HepG2 (cell line): ENCODE results near the gene TAMALIN. TPM values are rescaled to one million over a fixed set of nuclear protein-coding genes. Genes with fewer than 3 reads are reported as not detected.

Source experiments
- ATAC-seq: fragments of 200-7000 bp; cut with Tn5 transposase; 3 replicates; pipeline ENCODE4 v1.9.1; 2020; ENCODE audit warnings: mild to moderate bottlenecking, moderate library complexity
- BruUV-seq: library from RNA; stranded (reverse); fragments of 400-500 nt; replicated peaks from 2 replicates; lab custom pipeline; 2021; lab: Mats Ljungman, UMichigan
- CTCF ChIA-PET: fragments of 300-600 bp; formaldehyde crosslinking; extraction: SDS; loops from one replicate; lab custom pipeline; 2021; ENCODE audit warnings: low total read pairs, inconsistent platforms, low intra/inter-chr PET ratio; lab: Yijun Ruan, JAX
- POLR2A ChIA-PET: fragments of 350-600 bp; sonication (Branson Sonifier 250); formaldehyde crosslinking; loops from one replicate; lab custom pipeline; 2020; ENCODE audit warnings: antibody characterized with exemption, inconsistent platforms; lab: Yijun Ruan, JAX
- DNase-seq: peaks from one replicate; pipeline ENCODE4 v3.0.0-alpha.2; 2015; ENCODE audit warnings: low spot score
- FAIRE-seq: peaks from 3 replicates; lab custom pipeline; 2011; peaks lifted over from hg19 to GRCh38; lab: Jason Lieb, UNC
- H2AFZ ChIP-seq: one replicate; pipeline ENCODE4 v1.6.1; 2011; ENCODE audit warnings: low read length, inconsistent platforms
- H3K27ac ChIP-seq: fragments of 300-600 bp; 3 replicates; pipeline ENCODE4 v1.8.0; 2011; ENCODE audit warnings: mixed run types, mild to moderate bottlenecking, mixed read lengths, low read length, inconsistent platforms; ENCODE audit not compliant: insufficient read depth; ENCODE audit errors: extremely low read length
- H3K27me3 ChIP-seq, 2 experiments: fragments of 200-600 bp in 1 of 2; 2 replicates in 1 of 2; 3 replicates in 1 of 2; pipeline versions ENCODE4 v1.6.0 to v1.8.0; 2011; ENCODE audit warnings: low read length in 2 of 2, mild to moderate bottlenecking in 2 of 2, moderate library complexity in 2 of 2, inconsistent platforms in 1 of 2; ENCODE audit not compliant: insufficient read depth in 2 of 2, control insufficient read depth in 1 of 2
- H3K36me3 ChIP-seq, 2 experiments: fragments of 200-600 bp in 1 of 2; replicated peaks in 1 of 2; 2 replicates in 1 of 2; 3 replicates in 1 of 2; pipeline versions ENCODE4 v1.5.1 to v1.8.0; 2011; ENCODE audit warnings: low read length in 2 of 2, inconsistent platforms in 1 of 2; ENCODE audit not compliant: insufficient read depth in 2 of 2, control insufficient read depth in 1 of 2
- H3K4me1 ChIP-seq: 2 replicates; pipeline ENCODE4 v1.5.1; 2012; ENCODE audit warnings: low read length, inconsistent platforms; ENCODE audit not compliant: insufficient read depth
- H3K4me2 ChIP-seq: 2 replicates; pipeline ENCODE4 v1.6.0; 2011; ENCODE audit warnings: low read depth, low read length, inconsistent platforms
- H3K4me3 ChIP-seq, 3 experiments: fragments of 200-600 bp in 1 of 3; sonication (generic), shearing (Covaris generic) in 1 of 3; replicated peaks in 1 of 3; 2 replicates each; pipeline ENCODE4 v1.5.1; 2011 to 2016; ENCODE audit warnings: low read length in 3 of 3, inconsistent platforms in 2 of 3, low read depth in 2 of 3, mild to moderate bottlenecking in 2 of 3, control low read depth in 1 of 3, mixed read lengths in 1 of 3; ENCODE audit not compliant: insufficient read depth in 1 of 3
- H3K79me2 ChIP-seq: one replicate; pipeline ENCODE4 v1.6.1; 2011; ENCODE audit warnings: low read length, inconsistent platforms; ENCODE audit not compliant: insufficient read depth
- H3K9ac ChIP-seq: 2 replicates; pipeline ENCODE4 v1.6.0; 2011; ENCODE audit warnings: mild to moderate bottlenecking, low read depth, low read length, inconsistent platforms; ENCODE audit not compliant: insufficient read depth
- H3K9me3 ChIP-seq: 2 replicates; pipeline ENCODE4 v1.5.1; 2012; ENCODE audit warnings: mild to moderate bottlenecking, low read length
- H4K20me1 ChIP-seq: 2 replicates; pipeline ENCODE4 v1.6.0; 2011; ENCODE audit warnings: inconsistent platforms, mild to moderate bottlenecking, low read length, moderate library complexity; ENCODE audit not compliant: insufficient read depth
- KAT7 ChIP-seq: IDR thresholded peaks from 2 replicates; pipeline ENCODE4 v1.6.1; 2018; ENCODE audit warnings: borderline replicate concordance, missing compliant biosample characterization
- SMAD9 ChIP-seq: sonication (generic); formaldehyde crosslinking; IDR thresholded peaks from 2 replicates; pipeline ENCODE4 v1.5.1; 2020; ENCODE audit warnings: mild to moderate bottlenecking, missing genetic modification reagents
- SMYD3 ChIP-seq: sonication (generic); formaldehyde crosslinking; IDR thresholded peaks from 2 replicates; pipeline ENCODE4 v1.8.1; 2023; ENCODE audit warnings: mild to moderate bottlenecking, missing genetic modification reagents
- TCF7L2 ChIP-seq: IDR thresholded peaks from 2 replicates; pipeline ENCODE4 v1.6.1; 2011; ENCODE audit warnings: mild to moderate bottlenecking, low read depth, low read length, moderate library complexity
- ZNF609 ChIP-seq: sonication (generic); formaldehyde crosslinking; IDR thresholded peaks from 2 replicates; pipeline ENCODE4 v1.4.0; 2020; ENCODE audit warnings: mild to moderate bottlenecking, missing genetic modification reagents, borderline replicate concordance
- ZNF891 ChIP-seq: sonication (generic); formaldehyde crosslinking; IDR thresholded peaks from 2 replicates; pipeline ENCODE4 v1.5.0; 2020; ENCODE audit warnings: mild to moderate bottlenecking, missing genetic modification reagents
- WGBS: methylation state at CpG from one replicate; pipeline ENCODE4 v1.1.6; 2017; ENCODE audit warnings: low lambda C conversion rate; 5-methylcytosine and 5-hydroxymethylcytosine counted together
- in situ Hi-C: cut with HindIII; loops from 2 replicates; pipeline ENCODE4 v1.10.0; 2017; ENCODE audit warnings: low pct_unique_long_range_greater_than_20kb; ENCODE audit not compliant: extremely low pct_ligation_motif_present
- intact Hi-C: fragments of 100-400 bp; cut with micrococcal nuclease; formaldehyde crosslinking; loops from one replicate; pipeline ENCODE4 v1.10.0; 2022; ENCODE audit not compliant: unreplicated experiment
- polyA plus RNA-seq, 8 experiments: library from polyadenylated mRNA; depleted of rRNA in 3 of 8; stranded (reverse) in 7 of 8; unstranded in 1 of 8; fragments of >200 nt; fragmentation: Illumina TruSeq in 4 of 8; extraction: Trizol in 4 of 8; gene quantifications; 2 replicates each; pipeline versions ENCODE4 v1.2.1 to v1.2.3, GENCODE V29; 2011 to 2016; ENCODE audit warnings: low read depth in 4 of 8, missing spikeins in 1 of 8, mixed read lengths in 1 of 8; ENCODE audit not compliant: insufficient read depth in 1 of 8
- total RNA-seq, 5 experiments: library from RNA; depleted of rRNA; stranded (reverse); fragments of >200 nt; fragmentation: Illumina TruSeq; extraction: Trizol; gene quantifications; 2 replicates each; pipeline ENCODE4 v1.2.3, GENCODE V29; 2016; ENCODE audit warnings: low read depth in 1 of 5
- TF ChIP-seq, protein P1 (sequence below): sonication (generic); formaldehyde crosslinking; IDR thresholded peaks from 2 replicates; pipeline ENCODE4 v1.4.0; 2020; ENCODE audit warnings: mild to moderate bottlenecking, missing genetic modification reagents
- TF ChIP-seq, protein P2 (sequence below): sonication (generic); formaldehyde crosslinking; IDR thresholded peaks from 2 replicates; pipeline ENCODE4 v1.5.0; 2020; ENCODE audit warnings: missing genetic modification reagents
- TF ChIP-seq, protein P3 (sequence below): fragments of 450-650 bp; IDR thresholded peaks from 2 replicates; pipeline ENCODE4 v1.6.1; 2017

The TAMALIN gene
- total and polyA plus RNA-seq, 2 of the 13 experiments (the other 11 are each of a cell fraction or from before 2014, with no cell fraction given): 2.9 to 10.9 TPM

DNA sequence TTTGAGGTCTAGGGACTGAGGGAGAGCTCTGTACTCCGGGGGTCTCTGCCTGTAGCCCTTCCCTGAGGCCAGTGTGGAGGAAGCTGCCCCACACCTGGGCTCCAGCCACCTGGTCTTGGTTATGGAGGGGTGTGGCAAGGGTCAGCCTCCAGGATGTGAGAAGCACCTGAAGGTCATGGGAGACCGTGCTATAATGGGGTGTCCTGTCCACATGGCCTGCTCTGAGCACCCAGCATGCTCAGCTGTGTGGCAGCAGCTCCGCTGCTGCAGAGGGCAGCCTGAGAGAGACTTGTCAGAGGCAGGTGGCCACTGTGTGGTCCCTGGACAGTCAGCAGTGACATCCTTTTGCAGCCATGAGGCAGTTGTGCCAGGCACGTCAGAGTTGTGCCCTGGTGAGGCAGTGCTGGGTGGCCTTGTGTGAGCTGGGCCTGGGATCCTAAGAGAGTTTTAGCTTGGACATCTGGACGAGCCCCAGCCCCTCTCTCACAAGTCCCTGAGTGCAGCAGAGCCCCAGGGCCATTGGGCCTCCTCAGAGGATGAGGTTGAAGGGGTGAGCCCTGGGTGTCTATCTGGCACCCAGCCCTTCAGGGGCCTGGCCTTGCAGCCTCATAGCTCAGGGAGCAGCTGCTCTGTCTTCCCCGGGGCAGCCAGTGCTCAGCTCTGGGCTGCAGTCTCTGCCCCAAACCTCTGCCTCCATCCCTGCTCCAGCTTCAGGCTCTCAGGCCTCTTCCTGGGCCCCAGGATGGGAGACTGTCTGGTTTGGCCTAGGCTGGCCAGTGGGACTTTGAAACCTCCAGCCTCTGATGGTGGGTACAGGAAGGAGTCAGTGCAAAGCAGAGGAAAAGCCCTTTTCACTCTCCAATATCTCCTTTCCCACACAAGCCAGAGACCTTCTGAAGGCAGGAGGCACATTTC, 55.7 kb downstream of the TAMALIN start (continued):
- TF ChIP-seq ZNF609 (peak; percentile 36; the same call in 1 of the 2 replicates), KAT7 (no peak)

GRCh38 chr12:52063082-52063924, 56.6 kb downstream of the TAMALIN start:
- in situ Hi-C loops: no loop called here
- 72% methylated on average over 10 of the region's 20 CpGs for WGBS
- Histone ChIP-seq H3K27me3 (no peaks in the 10 kb centered on the region), H3K27ac (peak overlapping the region; percentile 81), H3K79me2 (no peaks in the 10 kb centered on the region), H3K9ac (peak overlapping the region; percentile 67), H3K4me1 (peaks cover 64% of the 10 kb centered on the region), H4K20me1 (no peaks in the 10 kb centered on the region), H3K4me2 (peak overlapping the region; percentile 42), H3K36me3 (0 out of 5 replicates have a peak, but pooled peaks cover 0 to 9% of the 10 kb centered on the region in 2 experiments), H3K9me3 (no peaks in the 10 kb centered on the region), H3K4me3 (peak overlapping the region in 1 of 3 experiments; percentile 38; a peak in 1 of 6 replicates), H2AFZ (no peak overlapping the region)
- CTCF ChIA-PET: no interaction called here
- peak; percentile 26 for ATAC-seq
- POLR2A ChIA-PET: interaction anchor here (1.0 to 5.3 kb wide), 2 partner anchors 12 to 38 kb away, joined by 3 to 58 read pairs; partner anchors contain the start of gene NR4A1
- no peak for FAIRE-seq
- intact Hi-C loops: no loop called here
- no peak for DNase-seq
- BruUV-seq: no TSS peak
- no peak for TF ChIP-seq TCF7L2
- peak; percentile 55; the same call in 1 of the 2 replicates for TF ChIP-seq ZNF891 (CRISPR knock-in tag)
- TF ChIP-seq, protein P1, sequence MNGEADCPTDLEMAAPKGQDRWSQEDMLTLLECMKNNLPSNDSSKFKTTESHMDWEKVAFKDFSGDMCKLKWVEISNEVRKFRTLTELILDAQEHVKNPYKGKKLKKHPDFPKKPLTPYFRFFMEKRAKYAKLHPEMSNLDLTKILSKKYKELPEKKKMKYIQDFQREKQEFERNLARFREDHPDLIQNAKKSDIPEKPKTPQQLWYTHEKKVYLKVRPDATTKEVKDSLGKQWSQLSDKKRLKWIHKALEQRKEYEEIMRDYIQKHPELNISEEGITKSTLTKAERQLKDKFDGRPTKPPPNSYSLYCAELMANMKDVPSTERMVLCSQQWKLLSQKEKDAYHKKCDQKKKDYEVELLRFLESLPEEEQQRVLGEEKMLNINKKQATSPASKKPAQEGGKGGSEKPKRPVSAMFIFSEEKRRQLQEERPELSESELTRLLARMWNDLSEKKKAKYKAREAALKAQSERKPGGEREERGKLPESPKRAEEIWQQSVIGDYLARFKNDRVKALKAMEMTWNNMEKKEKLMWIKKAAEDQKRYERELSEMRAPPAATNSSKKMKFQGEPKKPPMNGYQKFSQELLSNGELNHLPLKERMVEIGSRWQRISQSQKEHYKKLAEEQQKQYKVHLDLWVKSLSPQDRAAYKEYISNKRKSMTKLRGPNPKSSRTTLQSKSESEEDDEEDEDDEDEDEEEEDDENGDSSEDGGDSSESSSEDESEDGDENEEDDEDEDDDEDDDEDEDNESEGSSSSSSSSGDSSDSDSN: peak; percentile 37; the same call in 1 of the 2 replicates
- TF ChIP-seq SMYD3 (CRISPR knock-in tag): no peak
- TF ChIP-seq, protein P2, sequence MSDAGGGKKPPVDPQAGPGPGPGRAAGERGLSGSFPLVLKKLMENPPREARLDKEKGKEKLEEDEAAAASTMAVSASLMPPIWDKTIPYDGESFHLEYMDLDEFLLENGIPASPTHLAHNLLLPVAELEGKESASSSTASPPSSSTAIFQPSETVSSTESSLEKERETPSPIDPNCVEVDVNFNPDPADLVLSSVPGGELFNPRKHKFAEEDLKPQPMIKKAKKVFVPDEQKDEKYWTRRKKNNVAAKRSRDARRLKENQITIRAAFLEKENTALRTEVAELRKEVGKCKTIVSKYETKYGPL: no peak
- TF ChIP-seq SMAD9 (CRISPR knock-in tag): no peak
- TF ChIP-seq, protein P3, sequence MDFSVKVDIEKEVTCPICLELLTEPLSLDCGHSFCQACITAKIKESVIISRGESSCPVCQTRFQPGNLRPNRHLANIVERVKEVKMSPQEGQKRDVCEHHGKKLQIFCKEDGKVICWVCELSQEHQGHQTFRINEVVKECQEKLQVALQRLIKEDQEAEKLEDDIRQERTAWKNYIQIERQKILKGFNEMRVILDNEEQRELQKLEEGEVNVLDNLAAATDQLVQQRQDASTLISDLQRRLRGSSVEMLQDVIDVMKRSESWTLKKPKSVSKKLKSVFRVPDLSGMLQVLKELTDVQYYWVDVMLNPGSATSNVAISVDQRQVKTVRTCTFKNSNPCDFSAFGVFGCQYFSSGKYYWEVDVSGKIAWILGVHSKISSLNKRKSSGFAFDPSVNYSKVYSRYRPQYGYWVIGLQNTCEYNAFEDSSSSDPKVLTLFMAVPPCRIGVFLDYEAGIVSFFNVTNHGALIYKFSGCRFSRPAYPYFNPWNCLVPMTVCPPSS: no peak
